GM23338 (cell line): ENCODE measurements around the gene COQ8B. TPM values are rescaled to one million over a fixed set of nuclear protein-coding genes. Genes with fewer than 3 reads are reported as not detected.

ENCODE experiments used
- ATAC-seq: fragments of 200-7000 bp; cut with Tn5 transposase; 3 replicates; pipeline ENCODE4 v1.9.1; 2020
- DNase-seq: peaks from one replicate; pipeline ENCODE4 v3.0.0-alpha.2; 2015; ENCODE audit warnings: low spot score
- H2AFZ ChIP-seq: fragments of 200-600 bp; sonication (generic); 2 replicates; pipeline ENCODE4 v1.8.0; 2016; ENCODE audit warnings: antibody characterized with exemption, mild to moderate bottlenecking, moderate library complexity
- H3F3A ChIP-seq: fragments of 200-600 bp; sonication (generic); replicated peaks from 2 replicates; pipeline ENCODE4 v1.8.0; 2017; ENCODE audit warnings: antibody characterized with exemption, mixed run types, low read depth
- H3K27ac ChIP-seq: fragments of 200-600 bp; sonication (generic); 2 replicates; pipeline ENCODE4 v1.6.1; 2016; ENCODE audit warnings: low read depth
- H3K27me3 ChIP-seq: fragments of 200-600 bp; sonication (generic); 2 replicates; pipeline ENCODE4 v1.8.0; 2016; ENCODE audit warnings: mild to moderate bottlenecking, mixed run types, moderate library complexity; ENCODE audit not compliant: insufficient read depth
- H3K36me3 ChIP-seq: fragments of 200-600 bp; sonication (generic); 2 replicates; pipeline ENCODE4 v1.8.0; 2016; ENCODE audit warnings: mild to moderate bottlenecking; ENCODE audit not compliant: insufficient read depth
- H3K4me1 ChIP-seq: fragments of 200-600 bp; sonication (generic); 2 replicates; pipeline ENCODE4 v1.8.0; 2016; ENCODE audit warnings: mild to moderate bottlenecking, moderate library complexity; ENCODE audit not compliant: insufficient read depth
- H3K4me2 ChIP-seq: fragments of 200-600 bp; sonication (generic); 2 replicates; pipeline ENCODE4 v1.7.1; 2017; ENCODE audit warnings: mixed run types
- H3K4me3 ChIP-seq: fragments of 200-600 bp; sonication (generic); 2 replicates; pipeline ENCODE4 v1.6.1; 2016; ENCODE audit warnings: mixed run types
- H3K79me2 ChIP-seq: fragments of 200-600 bp; sonication (generic); replicated peaks from 2 replicates; pipeline ENCODE4 v1.8.0; 2017; ENCODE audit warnings: mild to moderate bottlenecking; ENCODE audit not compliant: insufficient read depth
- H3K9me2 ChIP-seq: fragments of 200-600 bp; sonication (generic); 2 replicates; pipeline ENCODE4 v1.8.0; 2017; ENCODE audit not compliant: insufficient read depth
- H4K20me1 ChIP-seq: fragments of 200-600 bp; sonication (generic); replicated peaks from 2 replicates; pipeline ENCODE4 v1.8.0; 2017; ENCODE audit warnings: mild to moderate bottlenecking; ENCODE audit not compliant: insufficient read depth
- H3K27ac Mint-ChIP-seq: 2 replicates; pipeline ENCODE4 v1.8.0; 2020; ENCODE audit warnings: inconsistent platforms, mild to moderate bottlenecking, moderate library complexity, mixed read lengths
- H3K27me3 Mint-ChIP-seq: 3 replicates; pipeline ENCODE4 v1.8.0; 2022; ENCODE audit warnings: low read depth, mild to moderate bottlenecking, moderate library complexity, mixed read lengths, inconsistent platforms; ENCODE audit not compliant: insufficient read depth, poor library complexity
- H3K36me3 Mint-ChIP-seq: 3 replicates; pipeline ENCODE4 v1.8.0; 2021; ENCODE audit warnings: low read depth, mild to moderate bottlenecking, inconsistent platforms, moderate library complexity, mixed read lengths
- H3K4me1 Mint-ChIP-seq: 3 replicates; pipeline ENCODE4 v1.8.0; 2020; ENCODE audit warnings: mild to moderate bottlenecking, inconsistent platforms, mixed read lengths
- H3K4me3 Mint-ChIP-seq: 3 replicates; pipeline ENCODE4 v1.8.0; 2021; ENCODE audit warnings: moderate library complexity, mild to moderate bottlenecking, inconsistent platforms, mixed read lengths
- H3K9me3 Mint-ChIP-seq: 3 replicates; pipeline ENCODE4 v1.8.0; 2020; ENCODE audit warnings: moderate library complexity, mild to moderate bottlenecking, inconsistent platforms, mixed read lengths
- REST ChIP-seq: IDR thresholded peaks from one replicate; pipeline ENCODE4 v1.6.1; 2018; ENCODE audit warnings: antibody characterized with exemption; ENCODE audit not compliant: unreplicated experiment
- ZNF462 ChIP-seq: fragments of 250-450 bp; sonication (Bioruptor Pico); IDR thresholded peaks from 2 replicates; pipeline ENCODE4 v1.5.0; 2020; ENCODE audit warnings: mild to moderate bottlenecking, moderate library complexity
- polyA plus RNA-seq: library from polyadenylated mRNA; unstranded; fragments of >200 nt; fragmentation: Nextera tagmentation; extraction: Ambion mirVana; gene quantifications from 2 replicates; pipeline ENCODE4 v1.2.1, GENCODE V29; 2016
- total RNA-seq: library from RNA; depleted of rRNA; stranded (reverse); fragments of >200 nt; shearing (Covaris generic); gene quantifications from 2 replicates; pipeline ENCODE4 v1.2.3, GENCODE V29; 2014

The COQ8B gene
- total and polyA plus RNA-seq, 2 experiments from 2014 or later: 13.9 to 59.6 TPM

- Histone ChIP-seq H3K36me3 (no peaks in the 10 kb centered on the region), H4K20me1 (no peaks in the 10 kb centered on the region), H3K79me2 (no peaks in the 10 kb centered on the region), H2AFZ (no peak overlapping the region), H3K27ac (no peak overlapping the region), H3F3A (no peaks in the 10 kb centered on the region), H3K4me2 (no peak overlapping the region), H3K4me3 (no peak overlapping the region), H3K4me1 (peaks cover 5% of the 10 kb centered on the region; the same call in 1 of the 2 replicates), H3K27me3 (no peaks in the 10 kb centered on the region), H3K9me2 (no peaks in the 10 kb centered on the region)
- Mint-ChIP-seq H3K27ac (no peak overlapping the region), H3K9me3 (no peaks in the 10 kb centered on the region), H3K36me3 (no peaks in the 10 kb centered on the region), H3K4me1 (peaks cover 4% of the 10 kb centered on the region; the same call in 2 of the 3 replicates), H3K27me3 (peaks cover 10% of the 10 kb centered on the region), H3K4me3 (no peak overlapping the region; the same call in 2 of the 3 replicates)
- DNase-seq (no peak), ATAC-seq (no peak)
- TF ChIP-seq ZNF462 (no peak), REST (no peak)
These were observed 55.1 kb downstream of the COQ8B start for GRCh38 chr19:40661616-40662015.
